Panc1 (cell line): ENCODE measurements around the gene TCHHL1. TPM values are rescaled to one million over a fixed set of nuclear protein-coding genes. Genes with fewer than 3 reads are reported as not detected.

Source experiments
- ATAC-seq: fragments of 200-7000 bp; cut with Tn5 transposase; 2 replicates; pipeline ENCODE4 v1.9.1; 2020; ENCODE audit warnings: mild to moderate bottlenecking, moderate library complexity
- BruUV-seq: library from RNA; stranded (reverse); fragments of 400-500 nt; replicated peaks from 2 replicates; lab custom pipeline; 2021; lab: Mats Ljungman, UMichigan
- CTCF ChIA-PET: fragments of 300-600 bp; sonication (Branson Sonifier 250); formaldehyde crosslinking; loops from one replicate; lab custom pipeline; 2022; ENCODE audit warnings: antibody characterized with exemption; lab: Charles Lee
- POLR2A ChIA-PET: fragments of 300-600 bp; sonication (Branson Sonifier 250); formaldehyde crosslinking; loops from one replicate; lab custom pipeline; 2022; ENCODE audit warnings: antibody characterized with exemption; lab: Charles Lee
- DNase-seq: peaks from one replicate; pipeline ENCODE4 v3.0.0-alpha.2; 2010; ENCODE audit warnings: low read depth, low spot score
- H3K27ac ChIP-seq: 2 replicates; pipeline ENCODE4 v1.5.1; 2011; ENCODE audit warnings: mild to moderate bottlenecking, low read length, inconsistent platforms
- H3K27me3 ChIP-seq: fragments of 200-500 bp; sonication (Bioruptor generic); 2 replicates; pipeline ENCODE4 v1.6.0; 2014; ENCODE audit warnings: low read length, inconsistent platforms; ENCODE audit not compliant: control insufficient read depth, insufficient read depth
- H3K36me3 ChIP-seq: fragments of 200-500 bp; sonication (Bioruptor generic); 2 replicates; pipeline ENCODE4 v1.5.1; 2014; ENCODE audit warnings: inconsistent platforms, mild to moderate bottlenecking, low read length, moderate library complexity; ENCODE audit not compliant: control insufficient read depth, insufficient read depth
- H3K4me1 ChIP-seq: 2 replicates; pipeline ENCODE4 v1.5.1; 2011; ENCODE audit warnings: inconsistent platforms, mild to moderate bottlenecking, low read length, moderate library complexity; ENCODE audit not compliant: control insufficient read depth, insufficient read depth
- H3K4me3 ChIP-seq, 2 experiments: 2 replicates each; pipeline ENCODE4 v1.5.1; 2011 to 2012; ENCODE audit warnings: low read depth in 2 of 2, low read length in 2 of 2, mild to moderate bottlenecking in 2 of 2, inconsistent platforms in 1 of 2, moderate library complexity in 1 of 2
- H3K9me3 ChIP-seq: fragments of 200-500 bp; sonication (Bioruptor generic); 2 replicates; pipeline ENCODE4 v1.5.1; 2014; ENCODE audit warnings: low read depth, mild to moderate bottlenecking, inconsistent platforms, low read length, moderate library complexity; ENCODE audit not compliant: control insufficient read depth, insufficient read depth
- CTCF ChIP-seq: fragments of 450-650 bp; IDR thresholded peaks from 2 replicates; pipeline ENCODE4 v1.5.1; 2017; ENCODE audit warnings: mild to moderate bottlenecking
- POLR2AphosphoS5 ChIP-seq: IDR thresholded peaks from 2 replicates; pipeline ENCODE4 v1.6.1; 2012; ENCODE audit warnings: mild to moderate bottlenecking, low read depth, low read length, moderate library complexity
- REST ChIP-seq, 2 experiments: IDR thresholded peaks; 2 replicates each; pipeline ENCODE4 v1.6.1; 2011 to 2012; ENCODE audit warnings: low read depth in 2 of 2, control low read depth in 1 of 2, low read length in 1 of 2, mild to moderate bottlenecking in 1 of 2, moderate library complexity in 1 of 2; ENCODE audit not compliant: insufficient read depth in 1 of 2
- SIN3A ChIP-seq: IDR thresholded peaks from 2 replicates; pipeline ENCODE4 v1.6.1; 2012; ENCODE audit warnings: low read depth, mild to moderate bottlenecking, low read length, moderate library complexity, borderline replicate concordance; ENCODE audit not compliant: insufficient read depth
- TCF7L2 ChIP-seq: IDR thresholded peaks from 2 replicates; pipeline ENCODE4 v1.6.1; 2011; ENCODE audit warnings: mild to moderate bottlenecking, low read depth, low read length, inconsistent platforms
- in situ Hi-C: cut with HindIII; loops from 2 replicates; pipeline ENCODE4 v1.10.0; 2016; ENCODE audit warnings: low sequenced_read_pairs, low pct_unique_long_range_greater_than_20kb
- intact Hi-C: fragments of 100-400 bp; cut with micrococcal nuclease; formaldehyde crosslinking; loops from one replicate; pipeline ENCODE4 v1.10.0; 2022; ENCODE audit not compliant: unreplicated experiment
- total RNA-seq: library from RNA; stranded (reverse); gene quantifications from one replicate; pipeline ENCODE4 v1.2.1, GENCODE V29; 2021; ENCODE audit not compliant: unreplicated experiment

Gene TCHHL1
- total RNA-seq, 1 experiment from 2014 or later = not detected

- Histone ChIP-seq H3K9me3 (no peaks in the 10 kb centered on the region), H3K4me3 (no peak overlapping the region), H3K27me3 (peaks cover 15% of the 10 kb centered on the region), H3K4me1 (no peaks in the 10 kb centered on the region), H3K27ac (no peak overlapping the region), H3K36me3 (no peaks in the 10 kb centered on the region)
- in situ Hi-C loops = no loop called here
- no peak for ATAC-seq
- no peak for TF ChIP-seq REST (IDR thresholded peaks at IDR 0.05; ENCODE audit: insufficient read depth in 1 of 2, low read depth in 2 of 2, low read length in 1 of 2)
- no peak for TF ChIP-seq POLR2AphosphoS5
- no peak for TF ChIP-seq CTCF
- TF ChIP-seq SIN3A = no peak
- TF ChIP-seq TCF7L2 = no peak
- CTCF ChIA-PET = no interaction called here
- no TSS peak for BruUV-seq
- intact Hi-C loops = no loop called here
- POLR2A ChIA-PET = no interaction called here
- no peak for DNase-seq
These were observed 41.3 kb upstream of the TCHHL1 start for GRCh38 chr1:152130186-152130585.

- peaks cover 17% of the 10 kb centered on the region for H3K27me3 ChIP-seq
- H3K4me1 ChIP-seq = no peaks in the 10 kb centered on the region
- ChIA-PET POLR2A (no interaction called here), CTCF (no interaction called here)
- intact Hi-C loops = no loop called here
- H3K27ac ChIP-seq = no peak overlapping the region
- H3K9me3 ChIP-seq = no peaks in the 10 kb centered on the region
- in situ Hi-C loops = no loop called here
- TF ChIP-seq REST (IDR thresholded peaks at IDR 0.05; ENCODE audit: insufficient read depth in 1 of 2, low read depth in 2 of 2, low read length in 1 of 2) = no peak
- TF ChIP-seq POLR2AphosphoS5 = no peak
- no peak for TF ChIP-seq TCF7L2
- TF ChIP-seq SIN3A = no peak
- TF ChIP-seq CTCF = no peak
- no peak overlapping the region for H3K4me3 ChIP-seq
- DNase-seq (no peak), ATAC-seq (no peak)
- H3K36me3 ChIP-seq = no peaks in the 10 kb centered on the region
- no TSS peak for BruUV-seq
These were observed 38.8 kb upstream of the TCHHL1 start for GRCh38 chr1:152127673-152128072.
